Amniotic epithelial cell (primary cell): ENCODE measurements around the gene GANAB.
"Not testable (repeated sequence)": the region's sequence is repeated elsewhere in the genome, so short reads cannot be mapped to it uniquely, and the experiment has no call there.

Experiments used
- DNase-seq: peaks from one replicate; pipeline ENCODE4 v3.0.0-alpha.2; 2010; ENCODE audit warnings: low read depth

Gene GANAB

GRCh38 chr11:62621567-62622470, 24.6 kb downstream of the GANAB start, which contains the start of gene B3GAT3:
TSS of gene B3GAT3 (minus strand) at chr11:62621986. CDS start at chr11:62621947, 39 bp downstream.
- DNase-seq: peak; percentile 99

GRCh38 chr11:62621027-62621566, 25.3 kb downstream of the GANAB start:
- DNase-seq: no peak

GRCh38 chr11:62616957-62617356, 29.5 kb downstream of the GANAB start:
- DNase-seq: not testable (repeated sequence)

GRCh38 chr11:62615521-62615920, 30.9 kb downstream of the GANAB start:
- DNase-seq: no peak

- peak; percentile 39 for DNase-seq
Observed at GRCh38 chr11:62614275-62614674, 32.1 kb downstream of the GANAB start.

GRCh38 chr11:62613291-62613778, 33.1 kb downstream of the GANAB start:
- no peak for DNase-seq

- peak; percentile 81 for DNase-seq
Observed at GRCh38 chr11:62612366-62613290, 33.8 kb downstream of the GANAB start, which contains the start of the genes EML3 and ROM1. TSS of gene EML3 (minus strand) at chr11:62612775. CDS start at chr11:62612457, 318 bp downstream. TSS of gene ROM1 (plus strand) at chr11:62613257. CDS start at chr11:62613282, 25 bp downstream.

- DNase-seq: peak; percentile 83
Observed at GRCh38 chr11:62611705-62612365, 34.6 kb downstream of the GANAB start.

- DNase-seq: no peak
Observed at GRCh38 chr11:62610814-62611704, 35.4 kb downstream of the GANAB start.

GRCh38 chr11:62610403-62610802, 36.0 kb downstream of the GANAB start:
- no peak for DNase-seq

- DNase-seq: no peak
Observed at GRCh38 chr11:62608776-62609175, 37.6 kb downstream of the GANAB start.

- no peak for DNase-seq
Observed at GRCh38 chr11:62607714-62608113, 38.7 kb downstream of the GANAB start.

GRCh38 chr11:62605902-62606301, 40.5 kb downstream of the GANAB start:
- no peak for DNase-seq

- no peak for DNase-seq
Observed at GRCh38 chr11:62605467-62605866, 40.9 kb downstream of the GANAB start.

- no peak for DNase-seq
Observed at GRCh38 chr11:62604460-62605120, 41.8 kb downstream of the GANAB start.

GRCh38 chr11:62603776-62604299, 42.6 kb downstream of the GANAB start:
- no peak for DNase-seq

- DNase-seq: no peak
Observed at GRCh38 chr11:62603072-62603408, 43.4 kb downstream of the GANAB start.

GRCh38 chr11:62602141-62603071, 44.0 kb downstream of the GANAB start:
- DNase-seq: peak; percentile 67
